ENCODE results near the gene CGB7. TPM values are rescaled to one million over a fixed set of nuclear protein-coding genes. Genes with fewer than 3 reads are reported as not detected.
"Not testable (repeated sequence)": the region's sequence is repeated elsewhere in the genome, so short reads cannot be mapped to it uniquely, and the experiment has no call there.

Gene CGB7
- total and polyA plus RNA-seq, 2 of the 13 experiments (the other 11 are each of a cell fraction or from before 2014, with no cell fraction given), result 0.07 TPM; not detected in 1

DNA sequence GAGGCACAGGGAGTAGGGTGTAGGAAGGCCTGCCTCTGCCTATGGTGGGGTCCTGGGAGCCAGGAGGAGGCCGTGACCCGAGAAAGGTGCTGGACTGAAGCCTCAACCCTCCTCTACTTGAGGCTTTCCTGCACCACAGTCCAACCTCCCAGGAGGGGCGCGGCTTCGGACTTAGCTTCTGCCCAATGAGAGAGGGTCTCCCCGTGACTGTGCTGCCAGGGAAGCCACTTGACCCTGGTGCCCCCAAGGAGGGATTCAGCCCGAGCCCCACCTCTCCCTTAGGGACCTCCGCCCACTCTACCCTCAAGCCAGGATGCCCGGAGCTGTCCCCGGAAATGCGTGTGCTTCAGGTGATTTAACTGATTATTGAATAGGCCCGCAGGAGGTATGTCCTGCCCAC is 8.5 kb downstream of the CGB7 start, which contains the start of gene CGB8:
Gene CGB8, minus strand, starts transcription at position 101 of the 400 bp plus-strand sequence. CDS start 372 bp downstream, outside the sequence.
- ATAC-seq; H3K4me2 ChIP-seq (ENCODE audit: low read depth, low read length); H3K36me3 ChIP-seq (replicated peaks in 1 of 2; ENCODE audit: control insufficient read depth in 1 of 2, insufficient read depth in 2 of 2, low read length in 2 of 2); BruUV-seq (replicated peaks); H3K9ac ChIP-seq (ENCODE audit: insufficient read depth, low read depth, low read length); H3K79me2 ChIP-seq (ENCODE audit: insufficient read depth, low read length); H4K20me1 ChIP-seq (ENCODE audit: insufficient read depth, low read length); DNase-seq (ENCODE audit: low spot score); H3K9me3 ChIP-seq (ENCODE audit: low read length); H3K4me1 ChIP-seq (ENCODE audit: insufficient read depth, low read length); H3K27ac ChIP-seq (ENCODE audit: extremely low read length, insufficient read depth, low read length); CTCF ChIA-PET (ENCODE audit: low intra/inter-chr PET ratio, low total read pairs); FAIRE-seq; H2AFZ ChIP-seq (ENCODE audit: low read length); intact Hi-C loops (cut with micrococcal nuclease; ENCODE audit: unreplicated experiment); POLR2A ChIA-PET; in situ Hi-C loops (cut with HindIII; ENCODE audit: extremely low pct_ligation_motif_present, low pct_unique_long_range_greater_than_20kb); H3K4me3 ChIP-seq (replicated peaks in 1 of 3; ENCODE audit: insufficient read depth in 1 of 3, low read depth in 2 of 3, low read length in 3 of 3): not testable (repeated sequence)
- peaks cover 2 to 11% of the 10 kb centered on the region in 2 experiments; a peak in 3 of 5 replicates for H3K27me3 ChIP-seq (ENCODE audit: control insufficient read depth in 1 of 2, insufficient read depth in 2 of 2, low read length in 2 of 2)
- WGBS (ENCODE audit: low lambda C conversion rate), result 60% methylated on average over 5 of the region's 12 CpGs

GRCh38 chr19:49043548-49043947 is 14.0 kb downstream of the CGB7 start, which contains the start of gene CGB5:
TSS of gene CGB5 (plus strand) at chr19:49043848. CDS start at chr19:49044210, 362 bp downstream.
- H3K36me3 ChIP-seq (replicated peaks in 1 of 2; ENCODE audit: control insufficient read depth in 1 of 2, insufficient read depth in 2 of 2, low read length in 2 of 2); H3K9ac ChIP-seq (ENCODE audit: insufficient read depth, low read depth, low read length); H3K27ac ChIP-seq (ENCODE audit: extremely low read length, insufficient read depth, low read length); CTCF ChIA-PET (ENCODE audit: low intra/inter-chr PET ratio, low total read pairs); H3K9me3 ChIP-seq (ENCODE audit: low read length); H2AFZ ChIP-seq (ENCODE audit: low read length); H3K79me2 ChIP-seq (ENCODE audit: insufficient read depth, low read length); DNase-seq (ENCODE audit: low spot score); H3K4me2 ChIP-seq (ENCODE audit: low read depth, low read length); BruUV-seq (replicated peaks); FAIRE-seq; in situ Hi-C loops (cut with HindIII; ENCODE audit: extremely low pct_ligation_motif_present, low pct_unique_long_range_greater_than_20kb); H4K20me1 ChIP-seq (ENCODE audit: insufficient read depth, low read length); intact Hi-C loops (cut with micrococcal nuclease; ENCODE audit: unreplicated experiment); H3K4me3 ChIP-seq (replicated peaks in 1 of 3; ENCODE audit: insufficient read depth in 1 of 3, low read depth in 2 of 3, low read length in 3 of 3); ATAC-seq; H3K27me3 ChIP-seq (ENCODE audit: control insufficient read depth in 1 of 2, insufficient read depth in 2 of 2, low read length in 2 of 2); H3K4me1 ChIP-seq (ENCODE audit: insufficient read depth, low read length); POLR2A ChIA-PET: not testable (repeated sequence)
- WGBS (ENCODE audit: low lambda C conversion rate), result no CpG with 5 or more reads among the region's 15 CpGs

- DNase-seq (ENCODE audit: low spot score); H3K36me3 ChIP-seq (replicated peaks in 1 of 2; ENCODE audit: control insufficient read depth in 1 of 2, insufficient read depth in 2 of 2, low read length in 2 of 2); in situ Hi-C loops (cut with HindIII; ENCODE audit: extremely low pct_ligation_motif_present, low pct_unique_long_range_greater_than_20kb); H4K20me1 ChIP-seq (ENCODE audit: insufficient read depth, low read length); H3K4me2 ChIP-seq (ENCODE audit: low read depth, low read length); intact Hi-C loops (cut with micrococcal nuclease; ENCODE audit: unreplicated experiment); CTCF ChIA-PET (ENCODE audit: low intra/inter-chr PET ratio, low total read pairs); H3K79me2 ChIP-seq (ENCODE audit: insufficient read depth, low read length); H3K9me3 ChIP-seq (ENCODE audit: low read length); ATAC-seq; H3K4me1 ChIP-seq (ENCODE audit: insufficient read depth, low read length); H3K27me3 ChIP-seq (ENCODE audit: control insufficient read depth in 1 of 2, insufficient read depth in 2 of 2, low read length in 2 of 2); H3K4me3 ChIP-seq (replicated peaks in 1 of 3; ENCODE audit: insufficient read depth in 1 of 3, low read depth in 2 of 3, low read length in 3 of 3); H3K27ac ChIP-seq (ENCODE audit: extremely low read length, insufficient read depth, low read length); H3K9ac ChIP-seq (ENCODE audit: insufficient read depth, low read depth, low read length); POLR2A ChIA-PET; FAIRE-seq; H2AFZ ChIP-seq (ENCODE audit: low read length); BruUV-seq (replicated peaks): not testable (repeated sequence)
- 0% methylated on average over 1 of the region's 4 CpGs for WGBS (ENCODE audit: low lambda C conversion rate)
These were observed 14.9 kb downstream of the CGB7 start for GRCh38 chr19:49042666-49043065.
